Aorta (tissue), 5 donors: ENCODE data around the gene TBC1D16. TPM values are rescaled to one million over a fixed set of nuclear protein-coding genes. Genes with fewer than 3 reads are reported as not detected.
A peak's percentile ranks its signal among the peaks of the same experiment; 100 is the strongest.

Experiments used
- ATAC-seq: fragments of 200-7000 bp; cut with Tn5 transposase; one replicate; pipeline ENCODE4 v1.9.1; 2022; ENCODE audit warnings: moderate library complexity; ENCODE audit not compliant: low FRiP score
- DNase-seq, 2 donors: peaks; one replicate each; pipeline ENCODE4 v3.0.0-alpha.2; 2020
- H3K27ac ChIP-seq, 2 donors: one replicate each; pipeline ENCODE4 v1.5.1; 2013; ENCODE audit warnings: low read length in 2 of 2, mild to moderate bottlenecking in 2 of 2, moderate library complexity in 2 of 2, control low read depth in 1 of 2, inconsistent platforms in 1 of 2, low read depth in 1 of 2
- H3K27me3 ChIP-seq, 2 donors: one replicate each; pipeline ENCODE4 v1.6.1; 2013; ENCODE audit warnings: control low read depth in 1 of 2, low read length in 1 of 2, mild to moderate bottlenecking in 1 of 2, moderate library complexity in 1 of 2; ENCODE audit not compliant: insufficient read depth in 2 of 2, control insufficient read depth in 1 of 2
- H3K36me3 ChIP-seq, 2 donors: one replicate each; pipeline ENCODE4 v1.6.1; 2013; ENCODE audit warnings: control low read depth in 1 of 2, low read length in 1 of 2, mild to moderate bottlenecking in 1 of 2; ENCODE audit not compliant: insufficient read depth in 2 of 2, control insufficient read depth in 1 of 2
- H3K4me1 ChIP-seq, 2 donors: one replicate each; pipeline ENCODE4 v1.6.1; 2013; ENCODE audit warnings: low read length in 2 of 2, control low read depth in 1 of 2, mild to moderate bottlenecking in 1 of 2, moderate library complexity in 1 of 2; ENCODE audit not compliant: insufficient read depth in 2 of 2, control insufficient read depth in 1 of 2
- H3K4me3 ChIP-seq, 2 donors: one replicate each; pipeline ENCODE4 v1.5.1; 2013; ENCODE audit warnings: low read length in 2 of 2, control low read depth in 1 of 2, mild to moderate bottlenecking in 1 of 2
- H3K9me3 ChIP-seq: one replicate; pipeline ENCODE4 v1.6.1; 2013; ENCODE audit warnings: mild to moderate bottlenecking, low read length; ENCODE audit not compliant: control insufficient read depth
- WGBS, 2 donors: extraction: QIAGEN DNeasy Blood & Tissue Kit; methylation state at CpG; one replicate each; pipeline ENCODE4 v1.1.7; 2013; 5-methylcytosine and 5-hydroxymethylcytosine counted together
- intact Hi-C, 2 donors: fragments of 100-400 bp; cut with DNase I; formaldehyde crosslinking; loops; one replicate each; pipeline versions ENCODE4 v1.14.2 to v1.15.0; 2022
- polyA plus RNA-seq, 2 donors: library from polyadenylated mRNA; stranded (reverse); fragments of 200-250 nt; gene quantifications; one replicate each; pipeline ENCODE4 v1.2.3, GENCODE V29; 2013
- total RNA-seq, 2 donors: library from RNA; stranded (reverse); fragmentation: NEBNext Ultra II Directional; extraction: Animal tissue kit (Norgen Biotek cat#: 25700); gene quantifications; one replicate each; pipeline ENCODE4 v1.2.1, GENCODE V29; 2021
- donor health status: healthy with polysubstance abuse.
- donor health status: Bipolar disorder and iron deficiency.
- donor health status: DM: no; HTN: no; CAD: no.
- donor health status: DM: no; HTN: no; CAD: no.
- donor health status: DM: yes; HTN: yes; CAD: no.

TBC1D16 gene
- total and polyA plus RNA-seq, 4 donors = 6.4 to 43.6 (median 27.7) TPM

DNA sequence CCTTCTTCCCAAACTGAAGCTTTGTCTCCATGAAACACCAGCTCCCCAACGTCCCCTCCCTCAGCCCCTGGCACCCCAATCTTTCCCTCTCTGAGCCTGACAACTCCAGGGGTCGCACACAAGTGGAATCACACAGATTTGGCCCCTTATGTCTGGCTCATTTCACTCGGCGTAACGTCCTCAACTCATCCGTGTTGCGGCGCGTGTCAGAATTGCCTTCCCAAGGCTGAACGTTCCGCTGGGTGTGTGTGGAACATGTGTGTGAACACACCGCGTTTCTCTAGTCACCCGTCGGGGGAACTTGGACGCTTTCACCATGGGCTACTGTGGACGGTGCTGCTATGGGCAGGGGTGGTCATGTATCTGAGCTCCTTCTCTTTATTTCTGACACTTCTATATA lies 45.0 kb downstream of the TBC1D16 start:
- DNase-seq (peak in 1 of 2 donors; percentile 20), ATAC-seq (no peak)
- no peaks in the 10 kb centered on the region for H3K9me3 ChIP-seq
- H3K36me3 ChIP-seq = no peaks in the 10 kb centered on the region
- intact Hi-C loops = loop anchor here (2.0 to 5.0 kb wide), 3 partner anchors 148 to 248 kb away; no protein-coding TSS in a partner anchor
- H3K27ac ChIP-seq = no peak overlapping the region
- no peaks in the 10 kb centered on the region for H3K27me3 ChIP-seq
- WGBS, 2 donors = 88 to 91% methylated on average over 17 of the region's 17 CpGs
- no peaks in the 10 kb centered on the region for H3K4me1 ChIP-seq
- H3K4me3 ChIP-seq = no peak overlapping the region

DNA sequence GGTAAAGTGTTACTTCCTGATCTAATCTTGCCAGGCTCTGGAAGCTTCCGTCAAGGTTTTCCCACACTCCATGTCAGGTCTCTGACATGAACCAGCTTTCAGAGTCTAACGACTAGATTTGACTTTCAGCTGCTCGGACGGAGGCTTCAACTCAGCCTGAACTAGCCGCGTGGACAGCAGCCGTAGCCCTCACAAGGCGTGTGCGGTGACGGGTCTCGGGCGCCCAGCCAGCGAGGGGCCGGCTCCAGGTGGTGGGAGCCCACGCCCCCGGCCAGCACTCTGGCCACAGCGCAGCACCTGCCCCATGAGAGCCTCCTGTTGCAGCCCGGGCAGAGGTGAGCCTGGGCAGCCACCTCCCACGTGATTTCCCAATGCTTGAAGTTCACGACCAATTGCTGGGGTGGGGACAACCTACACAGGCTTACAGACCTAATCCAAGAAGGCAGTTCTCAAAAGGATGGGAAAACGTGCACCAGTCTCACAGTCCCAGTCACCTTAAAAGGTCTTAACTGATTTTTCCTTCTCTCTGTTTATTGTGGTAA lies 45.5 kb downstream of the TBC1D16 start:
- H3K27ac ChIP-seq = no peak overlapping the region
- 85 to 87% methylated on average over 21 of the region's 21 CpGs for WGBS, 2 donors
- DNase-seq = peak in 1 of 2 donors; percentile 44

DNA sequence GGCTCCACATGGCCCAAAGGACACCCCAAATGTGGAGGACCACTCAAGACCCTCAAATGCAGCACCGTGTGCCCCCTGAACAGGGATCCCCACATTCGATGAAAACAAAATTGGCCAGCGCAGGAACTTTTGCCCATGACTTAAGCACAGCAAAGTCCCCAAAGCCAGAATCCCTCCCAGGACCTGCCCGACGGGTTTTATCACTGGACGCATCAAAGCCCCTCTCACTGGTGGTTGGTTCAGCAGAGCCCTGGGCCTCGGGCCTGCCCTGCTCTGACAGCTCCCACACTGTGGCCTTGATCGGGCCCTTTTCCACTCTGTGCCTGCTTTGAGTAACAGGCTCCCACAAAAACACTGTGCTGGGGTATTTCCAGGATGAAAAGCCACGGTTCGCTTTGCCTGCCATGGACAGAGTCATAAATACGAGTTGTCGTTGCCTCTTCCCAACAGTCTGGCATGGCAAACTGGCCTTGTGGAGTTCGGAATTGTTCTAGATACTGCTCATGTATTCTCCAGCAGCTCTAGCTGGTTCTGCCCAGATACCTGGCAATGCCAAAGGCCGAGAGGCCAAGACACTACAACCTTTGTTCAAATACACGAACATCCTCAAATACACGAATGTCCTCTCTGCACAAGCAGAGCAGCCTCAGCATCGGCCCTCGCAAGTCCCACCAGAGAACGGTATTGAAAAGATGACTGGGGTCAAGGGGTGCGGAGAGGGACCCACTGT lies 46.4 kb downstream of the TBC1D16 start:
- no peaks in the 10 kb centered on the region for H3K9me3 ChIP-seq
- no peak overlapping the region for H3K4me3 ChIP-seq
- peak in 1 of 2 donors; percentile 40 for DNase-seq
- no peaks in the 10 kb centered on the region for H3K4me1 ChIP-seq
- no peaks in the 10 kb centered on the region for H3K36me3 ChIP-seq
- no peaks in the 10 kb centered on the region for H3K27me3 ChIP-seq
- WGBS, 2 donors = 92 to 95% methylated on average over 20 of the region's 20 CpGs
- ATAC-seq = no peak
- intact Hi-C loops = no loop called here
- H3K27ac ChIP-seq = no peak overlapping the region

More for the DNA sequence above, 45.5 kb downstream of the TBC1D16 start:
- intact Hi-C loops = loop anchor here (2.0 to 5.0 kb wide), 3 partner anchors 148 to 247 kb away; no protein-coding TSS in a partner anchor
- H3K9me3 ChIP-seq = no peaks in the 10 kb centered on the region
- H3K27me3 ChIP-seq = no peaks in the 10 kb centered on the region
- H3K4me1 ChIP-seq = no peaks in the 10 kb centered on the region
- ATAC-seq = no peak
- no peaks in the 10 kb centered on the region for H3K36me3 ChIP-seq
- H3K4me3 ChIP-seq = no peak overlapping the region

DNA sequence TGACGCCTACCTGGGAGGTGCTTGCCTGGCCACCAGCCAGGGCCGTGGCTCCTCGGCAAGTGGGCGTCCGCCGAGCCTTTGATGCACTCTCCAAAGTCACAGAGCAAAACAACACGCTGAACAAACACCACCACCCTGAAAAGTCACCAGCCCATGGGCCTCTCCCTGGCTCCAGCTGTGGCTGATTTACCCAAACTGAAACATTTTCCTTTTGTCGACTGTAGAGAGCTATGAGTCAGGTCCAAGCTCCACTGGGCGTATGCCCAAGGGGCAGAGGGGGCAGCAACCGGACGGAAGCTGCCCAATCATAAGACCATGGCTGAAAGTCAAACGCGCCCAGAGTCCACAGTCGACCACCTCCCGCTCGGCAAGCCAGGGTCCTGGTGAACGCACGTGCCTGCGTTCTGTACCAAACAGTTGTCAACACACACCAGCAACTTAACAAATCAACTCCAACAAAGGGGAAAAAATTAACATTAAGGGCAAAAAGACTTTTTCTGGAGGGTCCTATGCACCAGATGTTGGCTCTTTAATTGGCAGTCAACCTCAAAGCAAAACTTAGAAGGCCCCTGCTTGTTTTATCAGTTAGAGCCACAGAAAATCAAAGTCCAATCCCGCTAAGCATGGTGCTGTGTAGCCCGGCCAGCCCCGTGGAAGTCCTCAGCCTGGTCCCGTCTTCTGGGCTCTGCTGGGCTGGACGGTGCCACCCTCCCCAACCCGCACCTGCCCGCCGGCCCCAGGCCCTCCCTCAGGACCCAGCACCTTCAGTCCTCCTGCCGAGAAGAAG lies 47.3 kb downstream of the TBC1D16 start:
- WGBS, 2 donors = 69 to 71% methylated on average over 27 to 28 of the region's 28 CpGs
- no peaks in the 10 kb centered on the region for H3K4me1 ChIP-seq
- DNase-seq (peak; percentile 65 to 79), ATAC-seq (peak; percentile 28)
- no peak overlapping the region for H3K27ac ChIP-seq
- no peaks in the 10 kb centered on the region for H3K9me3 ChIP-seq
- no peaks in the 10 kb centered on the region for H3K36me3 ChIP-seq
- no peaks in the 10 kb centered on the region for H3K27me3 ChIP-seq
- H3K4me3 ChIP-seq = no peak overlapping the region
- intact Hi-C loops = no loop called here

DNA sequence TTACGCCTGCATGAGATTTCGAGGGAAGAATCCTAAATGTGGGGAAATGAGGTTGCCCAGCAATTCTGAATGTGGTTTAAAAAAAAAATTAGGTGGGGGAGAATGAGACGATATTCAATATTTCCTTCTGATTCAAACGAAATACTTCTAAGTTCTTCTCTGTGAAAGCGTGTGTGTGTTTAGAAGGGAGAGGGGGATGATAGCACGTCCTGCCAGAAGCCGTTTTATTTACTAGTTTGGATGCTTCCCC lies 47.8 kb downstream of the TBC1D16 start:
- WGBS, 2 donors = 90 to 91% methylated on average over 7 of the region's 7 CpGs
- intact Hi-C loops = no loop called here
- no peaks in the 10 kb centered on the region for H3K9me3 ChIP-seq
- ATAC-seq = no peak
- DNase-seq = no peak
- no peaks in the 10 kb centered on the region for H3K4me1 ChIP-seq
- no peaks in the 10 kb centered on the region for H3K27me3 ChIP-seq
- no peaks in the 10 kb centered on the region for H3K36me3 ChIP-seq
- H3K4me3 ChIP-seq = no peak overlapping the region
- no peak overlapping the region for H3K27ac ChIP-seq

DNA sequence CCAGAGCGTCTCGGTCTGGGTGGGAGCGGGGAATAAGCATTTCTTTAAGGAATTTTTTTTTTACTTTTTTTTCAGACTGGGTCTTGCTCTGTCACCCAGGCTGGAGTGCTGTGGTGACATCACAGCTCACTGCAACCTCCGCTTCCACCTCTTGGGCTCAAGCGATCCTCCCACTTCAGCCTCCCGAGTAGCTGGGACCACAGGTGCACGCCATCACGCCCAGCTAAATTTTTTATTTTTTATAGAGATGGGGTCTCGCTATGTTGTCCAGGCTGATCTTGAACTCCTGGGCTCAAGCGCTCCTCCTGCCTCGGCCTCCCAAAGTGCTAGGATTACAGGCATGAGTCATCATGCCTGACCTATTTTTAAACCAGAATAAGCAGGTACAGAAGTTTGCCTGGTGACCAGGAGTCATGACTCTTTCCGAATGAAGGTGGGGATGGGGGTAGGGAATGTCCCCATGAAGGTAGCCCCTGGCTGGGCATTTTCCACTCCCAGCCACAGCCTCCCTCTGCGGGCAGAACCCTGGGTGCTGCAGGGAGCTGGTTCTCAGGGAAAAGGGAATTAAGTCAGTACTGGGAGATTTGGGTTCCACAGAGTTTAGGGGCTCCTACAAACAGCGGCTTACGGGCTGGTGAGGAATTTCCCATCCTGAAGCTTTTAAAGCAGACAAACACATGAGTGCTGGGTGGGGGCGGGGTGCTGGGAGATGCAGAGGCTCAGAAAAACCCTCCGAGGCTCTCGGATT lies 48.3 kb downstream of the TBC1D16 start:
- DNase-seq = peak; percentile 14 to 21
- intact Hi-C loops = no loop called here
- no peak overlapping the region for H3K27ac ChIP-seq

DNA sequence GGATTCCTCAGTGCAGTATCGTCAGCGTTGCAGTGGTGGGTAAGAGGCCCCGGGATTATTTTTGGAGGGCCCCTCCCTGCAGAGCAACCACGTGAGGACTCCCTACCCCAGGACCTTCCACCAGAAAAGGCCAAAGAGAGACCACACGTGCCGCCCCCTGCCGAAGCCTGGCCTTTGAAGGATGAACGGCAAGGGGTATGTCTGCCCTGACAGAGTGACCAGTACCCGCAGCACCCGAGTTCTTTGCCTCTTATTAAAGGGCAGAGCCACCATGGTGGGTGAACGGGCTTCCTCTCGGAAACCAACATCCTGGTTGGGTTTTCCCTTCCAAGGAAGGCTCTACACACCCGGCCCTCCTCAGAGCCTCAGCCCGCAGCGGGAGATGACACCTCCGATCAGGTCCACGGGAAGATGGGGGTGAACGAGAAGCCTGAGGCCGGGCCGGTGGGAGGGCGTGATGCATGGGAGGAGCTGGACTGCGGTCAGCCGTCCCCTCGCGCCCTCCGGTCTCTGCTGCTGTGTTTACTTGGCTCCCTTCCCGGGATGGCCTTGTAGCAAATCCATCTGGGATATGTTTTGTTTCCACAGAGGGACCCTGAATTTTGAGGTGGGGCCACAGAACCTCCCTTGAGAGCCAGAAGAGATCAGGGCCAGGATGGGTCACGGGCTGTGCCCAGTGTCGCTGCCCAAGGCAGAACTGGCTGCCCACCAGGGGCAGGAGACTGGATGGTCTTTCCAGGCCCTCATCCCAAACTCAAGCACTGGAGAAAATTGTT lies 49.1 kb downstream of the TBC1D16 start:
- no peak overlapping the region for H3K27ac ChIP-seq
- H3K4me3 ChIP-seq = no peak overlapping the region
- H3K36me3 ChIP-seq = no peaks in the 10 kb centered on the region
- ATAC-seq = no peak
- intact Hi-C loops = no loop called here
- H3K9me3 ChIP-seq = no peaks in the 10 kb centered on the region
- WGBS, 2 donors = 87 to 89% methylated on average over 29 of the region's 29 CpGs
- no peaks in the 10 kb centered on the region for H3K4me1 ChIP-seq
- no peaks in the 10 kb centered on the region for H3K27me3 ChIP-seq
- peak; percentile 47 to 75 for DNase-seq

More for the DNA sequence above, 48.3 kb downstream of the TBC1D16 start:
- no peaks in the 10 kb centered on the region for H3K4me1 ChIP-seq
- no peak for ATAC-seq
- WGBS, 2 donors = 93 to 95% methylated on average over 18 of the region's 18 CpGs
- no peaks in the 10 kb centered on the region for H3K36me3 ChIP-seq
- H3K4me3 ChIP-seq = no peak overlapping the region
- no peaks in the 10 kb centered on the region for H3K27me3 ChIP-seq
- no peaks in the 10 kb centered on the region for H3K9me3 ChIP-seq

DNA sequence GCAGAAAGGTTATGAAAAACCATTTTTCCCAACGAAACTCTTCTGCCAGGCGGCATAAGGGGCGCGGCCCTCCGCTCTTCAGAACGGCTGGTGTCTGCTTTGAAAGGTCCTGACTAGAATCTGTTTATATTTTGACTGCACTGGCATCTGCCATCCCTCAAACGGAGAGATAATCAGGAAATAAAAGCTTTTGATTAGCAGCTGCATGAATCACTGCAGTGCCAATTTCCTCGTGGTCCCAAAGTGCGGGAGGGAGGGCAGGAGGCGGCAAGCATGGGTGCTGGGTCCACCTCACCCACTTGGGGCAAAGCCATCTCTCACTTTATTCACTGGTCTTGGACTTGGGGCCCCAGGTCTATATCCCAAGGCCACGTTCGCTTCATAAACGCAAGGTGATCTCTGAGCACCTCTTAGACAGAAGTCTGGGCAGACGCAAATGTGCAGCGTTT lies 49.7 kb downstream of the TBC1D16 start:
- no peak for ATAC-seq
- WGBS, 2 donors = 91 to 93% methylated on average over 15 of the region's 15 CpGs
- Histone ChIP-seq H3K36me3 (no peaks in the 10 kb centered on the region), H3K4me1 (no peaks in the 10 kb centered on the region), H3K27me3 (no peaks in the 10 kb centered on the region), H3K27ac (no peak overlapping the region), H3K4me3 (no peak overlapping the region), H3K9me3 (no peaks in the 10 kb centered on the region)
- peak; percentile 12 to 27 for DNase-seq
- intact Hi-C loops = no loop called here
